ENCODE results near the gene TLDC2. TPM values are rescaled to one million over a fixed set of nuclear protein-coding genes. Genes with fewer than 3 reads are reported as not detected.
"Not testable (repeated sequence)": the region's sequence is repeated elsewhere in the genome, so short reads cannot be mapped to it uniquely, and the experiment has no call there.

Gene TLDC2
- total RNA-seq, 1 experiment from 2014 or later, result not detected

DNA sequence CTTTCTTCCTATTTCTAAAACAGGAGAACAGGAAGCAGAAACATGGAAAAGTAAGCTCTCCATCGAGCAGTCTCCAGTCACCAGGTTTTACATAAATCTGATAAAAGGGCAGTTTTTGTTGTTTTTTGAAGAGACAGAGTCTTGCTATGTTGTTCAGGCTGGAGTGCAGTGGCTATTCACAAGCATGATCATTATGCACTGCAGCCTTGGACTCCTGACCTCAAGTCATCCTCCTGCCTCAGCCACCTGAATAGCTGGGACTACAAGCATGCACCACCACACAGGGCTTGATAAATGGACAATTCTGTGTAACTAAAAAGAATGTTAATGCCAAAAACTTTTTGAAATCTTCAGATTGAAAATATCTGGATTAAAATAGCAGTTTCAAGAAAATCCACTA is 51.8 kb downstream of the TLDC2 start:
- Histone ChIP-seq H3K9me3 (no peaks in the 10 kb centered on the region), H3K36me3 (ENCODE audit: control insufficient read depth, insufficient read depth, low read length) (no peaks in the 10 kb centered on the region), H3K27me3 (replicated peaks; ENCODE audit: control insufficient read depth, insufficient read depth, low read length) (no peaks in the 10 kb centered on the region), H3K4me3 (ENCODE audit: low read depth, low read length) (no peak overlapping the region), H3K4me1 (peaks cover 10% of the 10 kb centered on the region)
- Mint-ChIP-seq H3K4me3 (ENCODE audit: unreplicated experiment) (no peak overlapping the region), H3K4me1 (ENCODE audit: low read depth, unreplicated experiment) (peaks cover 20% of the 10 kb centered on the region), H3K9me3 (ENCODE audit: unreplicated experiment) (no peaks in the 10 kb centered on the region), H3K27ac (ENCODE audit: unreplicated experiment) (no peak overlapping the region), H3K36me3 (ENCODE audit: insufficient read depth, unreplicated experiment) (peaks cover 26% of the 10 kb centered on the region), H3K27me3 (ENCODE audit: insufficient read depth, unreplicated experiment) (no peaks in the 10 kb centered on the region)
- BruUV-seq (replicated peaks), result no TSS peak
- TF ChIP-seq, protein P1, sequence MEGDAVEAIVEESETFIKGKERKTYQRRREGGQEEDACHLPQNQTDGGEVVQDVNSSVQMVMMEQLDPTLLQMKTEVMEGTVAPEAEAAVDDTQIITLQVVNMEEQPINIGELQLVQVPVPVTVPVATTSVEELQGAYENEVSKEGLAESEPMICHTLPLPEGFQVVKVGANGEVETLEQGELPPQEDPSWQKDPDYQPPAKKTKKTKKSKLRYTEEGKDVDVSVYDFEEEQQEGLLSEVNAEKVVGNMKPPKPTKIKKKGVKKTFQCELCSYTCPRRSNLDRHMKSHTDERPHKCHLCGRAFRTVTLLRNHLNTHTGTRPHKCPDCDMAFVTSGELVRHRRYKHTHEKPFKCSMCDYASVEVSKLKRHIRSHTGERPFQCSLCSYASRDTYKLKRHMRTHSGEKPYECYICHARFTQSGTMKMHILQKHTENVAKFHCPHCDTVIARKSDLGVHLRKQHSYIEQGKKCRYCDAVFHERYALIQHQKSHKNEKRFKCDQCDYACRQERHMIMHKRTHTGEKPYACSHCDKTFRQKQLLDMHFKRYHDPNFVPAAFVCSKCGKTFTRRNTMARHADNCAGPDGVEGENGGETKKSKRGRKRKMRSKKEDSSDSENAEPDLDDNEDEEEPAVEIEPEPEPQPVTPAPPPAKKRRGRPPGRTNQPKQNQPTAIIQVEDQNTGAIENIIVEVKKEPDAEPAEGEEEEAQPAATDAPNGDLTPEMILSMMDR (IDR thresholded peaks at IDR 0.05; ENCODE audit: insufficient read depth in 1 of 2, low read depth in 1 of 2, low read length in 1 of 2, severe bottlenecking in 1 of 2, unreplicated experiment in 1 of 2), result no peak
- intact Hi-C loops (cut with micrococcal nuclease; ENCODE audit: unreplicated experiment), result no loop called here
- CTCF ChIA-PET, result no interaction called here
- no peak for DNase-seq
- POLR2A ChIA-PET, result no interaction called here

DNA sequence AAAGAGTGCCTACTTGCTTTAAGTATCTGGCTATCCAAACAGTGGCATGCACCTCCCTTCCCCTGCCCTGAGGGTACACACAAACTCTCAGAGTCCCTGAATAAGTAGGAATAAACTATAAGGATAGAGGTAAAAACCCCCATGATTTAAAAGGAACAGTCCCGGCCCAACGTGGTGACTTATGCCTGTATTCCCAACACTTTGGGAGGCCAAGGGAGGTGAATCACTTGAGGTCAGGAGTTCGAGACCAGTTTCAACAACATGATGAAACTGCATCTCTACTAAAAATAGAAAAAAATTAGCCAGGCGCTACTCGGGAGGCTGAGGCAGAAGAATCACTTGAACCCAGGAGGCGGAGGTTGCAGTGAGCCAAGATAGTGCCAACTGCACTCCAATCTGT is 53.4 kb downstream of the TLDC2 start:
- Histone ChIP-seq H3K4me1 (peaks cover 5% of the 10 kb centered on the region), H3K27me3 (replicated peaks; ENCODE audit: control insufficient read depth, insufficient read depth, low read length) (no peaks in the 10 kb centered on the region), H3K4me3 (ENCODE audit: low read depth, low read length) (no peak overlapping the region), H3K36me3 (ENCODE audit: control insufficient read depth, insufficient read depth, low read length) (no peaks in the 10 kb centered on the region), H3K9me3 (no peaks in the 10 kb centered on the region)
- H3K27me3 Mint-ChIP-seq (ENCODE audit: insufficient read depth, unreplicated experiment), result no peaks in the 10 kb centered on the region
- TF ChIP-seq, protein P1 (IDR thresholded peaks at IDR 0.05; ENCODE audit: insufficient read depth in 1 of 2, low read depth in 1 of 2, low read length in 1 of 2, severe bottlenecking in 1 of 2, unreplicated experiment in 1 of 2), result no peak
- H3K4me1 Mint-ChIP-seq (ENCODE audit: low read depth, unreplicated experiment), result peaks cover 10% of the 10 kb centered on the region
- no peak overlapping the region for H3K4me3 Mint-ChIP-seq (ENCODE audit: unreplicated experiment)
- H3K36me3 Mint-ChIP-seq (ENCODE audit: insufficient read depth, unreplicated experiment), result peaks cover 26% of the 10 kb centered on the region
- BruUV-seq (replicated peaks), result no TSS peak
- no peaks in the 10 kb centered on the region for H3K9me3 Mint-ChIP-seq (ENCODE audit: unreplicated experiment)
- DNase-seq, result no peak
- ChIA-PET POLR2A (no interaction called here), CTCF (interaction anchor here (0.6 kb wide), 1 partner anchor 383 kb away, joined by 4 read pairs; no protein-coding TSS in a partner anchor)
- intact Hi-C loops (cut with micrococcal nuclease; ENCODE audit: unreplicated experiment), result no loop called here
- no peak overlapping the region for H3K27ac Mint-ChIP-seq (ENCODE audit: unreplicated experiment)

DNA sequence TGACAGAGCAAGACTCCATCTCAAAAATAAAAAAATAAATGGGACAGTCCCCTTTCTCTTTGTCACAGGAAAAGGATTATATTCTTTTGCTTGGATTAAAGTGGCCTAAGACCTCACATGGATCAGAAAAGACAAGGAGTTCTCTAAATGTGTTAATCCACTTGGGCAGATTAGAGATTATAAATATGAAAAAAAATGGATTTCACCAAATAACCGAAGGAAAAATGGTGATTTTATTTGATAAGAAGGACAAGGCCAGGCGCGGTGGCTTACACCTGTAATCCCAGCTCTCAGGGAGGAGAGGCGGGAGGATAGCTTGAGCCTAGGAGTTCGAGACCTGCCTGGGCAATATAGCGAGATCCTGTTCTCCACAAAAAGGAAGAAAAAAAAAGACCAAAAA is 53.8 kb downstream of the TLDC2 start:
- CTCF ChIA-PET, result interaction anchor here (0.6 to 0.7 kb wide), 2 partner anchors 383 to 1310 kb away, joined by 4 read pairs; no protein-coding TSS in a partner anchor
- no TSS peak for BruUV-seq (replicated peaks)

DNA sequence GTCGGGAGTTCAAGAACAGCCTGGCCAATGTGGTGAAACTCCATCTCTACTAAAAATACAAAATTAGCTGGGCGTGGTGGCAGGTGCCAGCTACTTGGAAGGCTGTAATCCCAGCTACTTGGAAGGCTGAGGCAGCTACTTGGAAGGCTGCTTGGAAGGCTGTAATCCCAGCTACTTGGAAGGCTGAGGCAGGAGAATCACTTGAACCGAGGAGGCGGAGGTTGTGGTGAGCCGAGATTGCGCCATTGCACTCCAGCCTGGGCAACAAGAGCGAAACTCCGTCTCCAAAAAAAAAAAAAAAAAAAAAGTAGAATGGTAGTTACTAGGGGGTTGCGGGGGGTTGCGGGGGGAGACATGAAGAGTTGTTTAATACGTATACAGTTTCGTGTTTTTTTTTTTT is 56.1 kb downstream of the TLDC2 start:
- H3K9me3 ChIP-seq; H3K4me3 Mint-ChIP-seq (ENCODE audit: unreplicated experiment); DNase-seq; H3K36me3 ChIP-seq (ENCODE audit: control insufficient read depth, insufficient read depth, low read length); H3K27me3 Mint-ChIP-seq (ENCODE audit: insufficient read depth, unreplicated experiment); H3K27ac Mint-ChIP-seq (ENCODE audit: unreplicated experiment); intact Hi-C loops (cut with micrococcal nuclease; ENCODE audit: unreplicated experiment); H3K27me3 ChIP-seq (replicated peaks; ENCODE audit: control insufficient read depth, insufficient read depth, low read length); CTCF ChIA-PET; H3K9me3 Mint-ChIP-seq (ENCODE audit: unreplicated experiment); H3K4me1 ChIP-seq; H3K4me1 Mint-ChIP-seq (ENCODE audit: low read depth, unreplicated experiment); H3K4me3 ChIP-seq (ENCODE audit: low read depth, low read length); BruUV-seq (replicated peaks): not testable (repeated sequence)
- H3K36me3 Mint-ChIP-seq (ENCODE audit: insufficient read depth, unreplicated experiment), result peaks cover 33% of the 10 kb centered on the region
- POLR2A ChIA-PET, result interaction anchor here (0.6 kb wide), 1 partner anchor 90 kb away, joined by 7 read pairs; no protein-coding TSS in a partner anchor

More for the DNA sequence above, 53.8 kb downstream of the TLDC2 start:
- no peaks in the 10 kb centered on the region for H3K9me3 ChIP-seq
- intact Hi-C loops (cut with micrococcal nuclease; ENCODE audit: unreplicated experiment), result no loop called here
- Mint-ChIP-seq H3K27me3 (ENCODE audit: insufficient read depth, unreplicated experiment) (no peaks in the 10 kb centered on the region), H3K27ac (ENCODE audit: unreplicated experiment) (no peak overlapping the region), H3K9me3 (ENCODE audit: unreplicated experiment) (no peaks in the 10 kb centered on the region), H3K36me3 (ENCODE audit: insufficient read depth, unreplicated experiment) (peaks cover 28% of the 10 kb centered on the region), H3K4me3 (ENCODE audit: unreplicated experiment) (no peak overlapping the region), H3K4me1 (ENCODE audit: low read depth, unreplicated experiment) (peaks cover 6% of the 10 kb centered on the region)
- DNase-seq, result no peak
- peaks cover 1% of the 10 kb centered on the region for H3K4me1 ChIP-seq
- no peaks in the 10 kb centered on the region for H3K27me3 ChIP-seq (replicated peaks; ENCODE audit: control insufficient read depth, insufficient read depth, low read length)
- POLR2A ChIA-PET, result no interaction called here
- TF ChIP-seq, protein P1 (IDR thresholded peaks at IDR 0.05; ENCODE audit: insufficient read depth in 1 of 2, low read depth in 1 of 2, low read length in 1 of 2, severe bottlenecking in 1 of 2, unreplicated experiment in 1 of 2), result no peak
- no peaks in the 10 kb centered on the region for H3K36me3 ChIP-seq (ENCODE audit: control insufficient read depth, insufficient read depth, low read length)
- H3K4me3 ChIP-seq (ENCODE audit: low read depth, low read length), result no peak overlapping the region
